Body of pancreas (tissue), 4 donors: Measurements from ENCODE around the gene SYT8.

Source experiments
- CTCF ChIP-seq, 7 experiments: fragments of 450-650 bp in 4 of 7; fragments of 200-600 bp in 3 of 7; sonication (generic) in 3 of 7; IDR thresholded peaks; one replicate each; pipeline ENCODE4 v1.5.1; 2016 to 2019; ENCODE audit warnings: antibody characterized with exemption in 7 of 7
- POLR2A ChIP-seq, 3 donors: fragments of 450-650 bp; IDR thresholded peaks; one replicate each; pipeline ENCODE4 v1.6.1; 2016; ENCODE audit warnings: antibody characterized with exemption in 3 of 3, mild to moderate bottlenecking in 2 of 3

DNA sequence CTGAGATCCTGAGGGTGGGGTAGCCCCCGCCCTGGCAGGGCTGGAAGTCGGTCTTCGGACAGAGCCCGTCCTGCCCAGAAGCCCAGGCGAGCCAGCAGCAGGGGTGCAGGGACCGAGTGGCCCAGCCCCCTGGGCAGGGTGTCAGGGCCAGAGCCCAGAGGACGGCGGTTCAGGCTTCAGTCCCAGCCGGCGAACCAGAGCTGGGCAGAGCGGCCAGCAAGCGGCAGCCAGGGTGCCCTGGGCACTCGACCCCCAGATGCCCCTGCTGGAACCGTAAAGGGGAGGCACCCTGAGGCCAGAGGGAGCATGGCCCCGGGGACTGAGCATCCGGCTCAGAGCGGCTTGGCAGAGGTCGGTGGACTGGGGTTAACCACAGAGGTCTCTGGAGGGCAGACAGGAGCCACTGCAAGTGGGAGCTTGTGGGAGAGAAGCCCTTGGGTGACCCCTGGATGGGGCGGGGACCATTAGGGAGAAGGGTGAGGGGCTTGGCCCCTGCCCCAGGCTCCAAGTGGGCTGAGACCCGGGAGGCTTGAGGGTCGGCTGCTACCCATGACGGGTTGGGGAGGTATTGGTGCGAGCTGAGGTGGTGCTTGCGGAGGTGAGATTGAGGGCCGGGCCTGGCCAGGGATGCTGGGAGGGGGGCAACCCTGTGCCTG, 34.0 kb downstream of the SYT8 start:
- TF ChIP-seq CTCF (IDR thresholded peaks at IDR 0.05) (no peak), POLR2A (IDR thresholded peaks at IDR 0.05) (no peak)
